VCaP (cell line): Measurements from ENCODE around the gene OSGEPL1.

Experiments used
- H3K27ac ChIP-seq: fragments of 450-650 bp; 2 replicates; pipeline ENCODE4 v1.5.1; 2017
- TF ChIP-seq, protein P1 (sequence below): fragments of 450-650 bp; conservative IDR thresholded peaks from 2 replicates; pipeline ENCODE4 v1.5.1; 2017; ENCODE audit warnings: mild to moderate bottlenecking, moderate library complexity

Gene OSGEPL1, protein sequence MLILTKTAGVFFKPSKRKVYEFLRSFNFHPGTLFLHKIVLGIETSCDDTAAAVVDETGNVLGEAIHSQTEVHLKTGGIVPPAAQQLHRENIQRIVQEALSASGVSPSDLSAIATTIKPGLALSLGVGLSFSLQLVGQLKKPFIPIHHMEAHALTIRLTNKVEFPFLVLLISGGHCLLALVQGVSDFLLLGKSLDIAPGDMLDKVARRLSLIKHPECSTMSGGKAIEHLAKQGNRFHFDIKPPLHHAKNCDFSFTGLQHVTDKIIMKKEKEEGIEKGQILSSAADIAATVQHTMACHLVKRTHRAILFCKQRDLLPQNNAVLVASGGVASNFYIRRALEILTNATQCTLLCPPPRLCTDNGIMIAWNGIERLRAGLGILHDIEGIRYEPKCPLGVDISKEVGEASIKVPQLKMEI

GRCh38 chr2:189762551-189763298, at the start of gene OSGEPL1:
Gene OSGEPL1, minus strand, starts transcription at chr2:189762792. Its CDS starts 1,152 bp downstream, at chr2:189761640.
- TF ChIP-seq, protein P1, sequence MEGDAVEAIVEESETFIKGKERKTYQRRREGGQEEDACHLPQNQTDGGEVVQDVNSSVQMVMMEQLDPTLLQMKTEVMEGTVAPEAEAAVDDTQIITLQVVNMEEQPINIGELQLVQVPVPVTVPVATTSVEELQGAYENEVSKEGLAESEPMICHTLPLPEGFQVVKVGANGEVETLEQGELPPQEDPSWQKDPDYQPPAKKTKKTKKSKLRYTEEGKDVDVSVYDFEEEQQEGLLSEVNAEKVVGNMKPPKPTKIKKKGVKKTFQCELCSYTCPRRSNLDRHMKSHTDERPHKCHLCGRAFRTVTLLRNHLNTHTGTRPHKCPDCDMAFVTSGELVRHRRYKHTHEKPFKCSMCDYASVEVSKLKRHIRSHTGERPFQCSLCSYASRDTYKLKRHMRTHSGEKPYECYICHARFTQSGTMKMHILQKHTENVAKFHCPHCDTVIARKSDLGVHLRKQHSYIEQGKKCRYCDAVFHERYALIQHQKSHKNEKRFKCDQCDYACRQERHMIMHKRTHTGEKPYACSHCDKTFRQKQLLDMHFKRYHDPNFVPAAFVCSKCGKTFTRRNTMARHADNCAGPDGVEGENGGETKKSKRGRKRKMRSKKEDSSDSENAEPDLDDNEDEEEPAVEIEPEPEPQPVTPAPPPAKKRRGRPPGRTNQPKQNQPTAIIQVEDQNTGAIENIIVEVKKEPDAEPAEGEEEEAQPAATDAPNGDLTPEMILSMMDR = peak; percentile 58
- peak within 1 kb of the TSS; percentile 91 for H3K27ac ChIP-seq

DNA sequence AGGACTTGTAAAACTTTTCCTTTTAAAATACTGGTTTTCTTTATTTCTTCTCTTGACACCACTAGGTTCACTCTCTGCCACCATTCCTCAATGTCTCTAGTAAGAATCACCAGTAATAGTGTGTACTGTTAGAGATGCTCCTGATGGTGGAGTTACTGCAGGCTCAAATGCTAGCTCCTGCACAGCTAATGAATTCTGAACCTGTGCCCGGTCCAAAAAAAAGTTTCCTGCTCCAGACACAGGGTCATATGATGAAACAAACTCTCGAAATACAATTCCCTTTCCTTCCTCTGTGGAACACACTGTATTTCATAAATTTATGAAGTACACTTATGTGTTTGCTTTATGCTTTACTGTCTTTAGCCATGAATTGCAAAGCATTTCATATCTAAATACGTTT, 40.8 kb upstream of the OSGEPL1 start:
- TF ChIP-seq, protein P1 = no peak

DNA sequence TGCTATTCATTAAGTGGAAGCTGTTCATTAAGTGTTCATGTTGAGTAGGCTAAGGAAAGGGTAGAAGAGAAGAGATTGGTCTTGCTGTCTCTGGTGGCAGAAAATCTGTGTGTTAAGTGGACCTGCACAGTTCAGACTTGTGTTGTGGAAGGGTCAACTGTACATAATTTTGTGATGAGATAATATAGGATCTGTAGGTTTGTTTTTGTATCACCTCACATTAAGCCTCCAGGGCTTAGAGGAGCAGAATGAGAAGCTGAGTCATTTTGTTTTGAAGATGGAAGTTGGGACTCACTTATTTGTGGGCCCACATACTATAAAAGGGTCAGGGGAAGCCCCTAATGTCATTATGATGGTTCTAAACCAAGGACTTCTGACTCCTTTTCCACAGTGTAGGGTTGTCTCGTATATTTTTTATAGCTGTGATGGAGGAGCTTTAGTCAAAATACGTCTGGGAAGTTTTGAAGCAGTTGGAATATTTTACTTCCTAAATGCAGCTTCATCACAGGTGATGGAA, 39.9 kb upstream of the OSGEPL1 start:
- TF ChIP-seq, protein P1 = no peak

More for the DNA sequence above, 40.8 kb upstream of the OSGEPL1 start:
- peak overlapping the region; percentile 24; the same call in 1 of the 2 replicates for H3K27ac ChIP-seq

GRCh38 chr2:189799531-189799930, 36.9 kb upstream of the OSGEPL1 start:
- TF ChIP-seq, protein P1 = no peak
- no peak overlapping the region; the same call in 1 of the 2 replicates for H3K27ac ChIP-seq

More for the DNA sequence above, 39.9 kb upstream of the OSGEPL1 start:
- H3K27ac ChIP-seq = peak overlapping the region; percentile 24; the same call in 1 of the 2 replicates

- peak overlapping the region; percentile 15; the same call in 1 of the 2 replicates for H3K27ac ChIP-seq
- TF ChIP-seq, protein P1 = peak; percentile 26
Observed at GRCh38 chr2:189799030-189799331, 36.4 kb upstream of the OSGEPL1 start.

DNA sequence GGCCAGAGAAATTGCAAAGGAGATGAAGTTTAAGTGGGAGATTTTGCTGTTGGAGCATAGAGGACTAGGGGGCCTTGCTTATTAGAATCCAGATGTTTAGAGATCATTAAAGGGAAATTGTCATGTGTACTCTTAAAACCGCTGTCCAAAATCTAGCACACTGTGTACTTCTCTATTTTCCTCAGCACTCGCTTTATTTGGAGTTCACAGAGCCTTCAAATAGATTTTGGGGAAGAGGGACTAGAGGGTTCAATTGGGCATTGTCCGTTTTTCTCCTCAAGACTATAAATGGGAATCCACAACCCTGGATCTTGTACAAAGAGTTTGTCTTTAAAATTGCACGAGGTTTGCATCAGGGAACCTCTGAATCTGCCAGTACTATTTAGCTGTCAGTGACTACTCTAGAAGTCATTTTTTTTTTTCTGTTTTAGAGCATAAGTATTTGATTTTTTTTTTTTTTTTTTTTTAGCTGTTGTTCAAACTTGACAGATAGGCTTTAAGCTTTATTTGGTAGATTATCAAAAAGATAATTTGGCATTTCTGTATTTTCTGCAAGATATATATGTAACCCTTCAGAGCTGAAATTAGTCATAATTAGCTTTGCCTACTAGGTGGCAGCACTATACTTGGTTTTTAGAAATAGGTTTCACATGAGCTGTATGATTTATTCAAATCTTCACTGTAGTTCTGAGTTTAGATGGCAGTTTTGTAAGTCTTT, 35.9 kb upstream of the OSGEPL1 start:
- H3K27ac ChIP-seq = peak overlapping the region; percentile 15; the same call in 1 of the 2 replicates
- TF ChIP-seq, protein P1 = peak; percentile 72
